ENCODE measurements around the gene TRPC3. TPM values are rescaled to one million over a fixed set of nuclear protein-coding genes. Genes with fewer than 3 reads are reported as not detected.

The TRPC3 gene
- total RNA-seq, 1 donor from 2014 or later: 1.1 TPM

DNA sequence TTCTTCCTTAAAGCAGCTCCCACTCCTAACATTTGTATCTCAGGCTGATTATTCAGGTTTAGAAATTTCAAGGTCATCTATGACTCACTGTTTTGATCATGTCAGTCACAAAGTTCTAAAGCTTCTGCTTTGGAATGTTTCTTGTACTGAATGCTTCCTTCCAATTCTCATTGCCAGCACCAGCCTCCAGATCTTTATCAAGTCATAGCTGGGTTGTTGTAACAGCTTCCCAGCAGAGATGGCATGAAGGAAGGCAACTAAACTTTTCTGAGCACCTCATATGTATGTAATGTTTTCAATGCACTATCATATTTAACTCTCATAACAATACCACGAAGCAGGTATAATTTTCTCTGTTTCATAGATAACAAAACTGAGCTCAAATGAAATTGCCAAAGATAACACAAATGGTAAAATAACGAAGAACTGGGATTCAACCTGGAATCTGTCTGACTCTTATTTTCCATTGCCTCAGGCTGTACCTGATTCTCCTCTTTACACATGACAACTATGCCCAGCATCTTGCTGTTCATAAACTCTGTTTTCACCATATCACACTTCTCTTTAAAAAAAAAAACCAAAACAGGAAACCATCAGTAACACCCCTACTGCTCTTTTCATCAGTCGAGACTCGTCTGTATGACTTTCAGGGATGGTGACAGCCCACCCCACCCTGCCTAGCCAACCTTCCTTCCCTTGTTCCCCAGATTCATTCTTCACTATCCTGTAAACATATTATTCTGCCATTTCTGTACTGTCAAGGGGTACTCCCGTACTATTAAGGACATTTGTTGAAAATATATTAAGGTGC, 13.4 kb downstream of the TRPC3 start:
- TF ChIP-seq, protein P1, sequence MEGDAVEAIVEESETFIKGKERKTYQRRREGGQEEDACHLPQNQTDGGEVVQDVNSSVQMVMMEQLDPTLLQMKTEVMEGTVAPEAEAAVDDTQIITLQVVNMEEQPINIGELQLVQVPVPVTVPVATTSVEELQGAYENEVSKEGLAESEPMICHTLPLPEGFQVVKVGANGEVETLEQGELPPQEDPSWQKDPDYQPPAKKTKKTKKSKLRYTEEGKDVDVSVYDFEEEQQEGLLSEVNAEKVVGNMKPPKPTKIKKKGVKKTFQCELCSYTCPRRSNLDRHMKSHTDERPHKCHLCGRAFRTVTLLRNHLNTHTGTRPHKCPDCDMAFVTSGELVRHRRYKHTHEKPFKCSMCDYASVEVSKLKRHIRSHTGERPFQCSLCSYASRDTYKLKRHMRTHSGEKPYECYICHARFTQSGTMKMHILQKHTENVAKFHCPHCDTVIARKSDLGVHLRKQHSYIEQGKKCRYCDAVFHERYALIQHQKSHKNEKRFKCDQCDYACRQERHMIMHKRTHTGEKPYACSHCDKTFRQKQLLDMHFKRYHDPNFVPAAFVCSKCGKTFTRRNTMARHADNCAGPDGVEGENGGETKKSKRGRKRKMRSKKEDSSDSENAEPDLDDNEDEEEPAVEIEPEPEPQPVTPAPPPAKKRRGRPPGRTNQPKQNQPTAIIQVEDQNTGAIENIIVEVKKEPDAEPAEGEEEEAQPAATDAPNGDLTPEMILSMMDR (IDR thresholded peaks at IDR 0.05): no peak
- no peak for DNase-seq (ENCODE audit: low spot score in 2 of 2)
- no peaks in the 10 kb centered on the region for H3K4me1 ChIP-seq
- no peaks in the 10 kb centered on the region for H3K36me3 ChIP-seq
- no peak overlapping the region for H3K4me3 ChIP-seq
- no peaks in the 10 kb centered on the region for H3K9me3 ChIP-seq
- intact Hi-C loops (cut with DNase I): no loop called here
- no peaks in the 10 kb centered on the region for H3K27me3 ChIP-seq
- no peak overlapping the region for H3K27ac ChIP-seq

DNA sequence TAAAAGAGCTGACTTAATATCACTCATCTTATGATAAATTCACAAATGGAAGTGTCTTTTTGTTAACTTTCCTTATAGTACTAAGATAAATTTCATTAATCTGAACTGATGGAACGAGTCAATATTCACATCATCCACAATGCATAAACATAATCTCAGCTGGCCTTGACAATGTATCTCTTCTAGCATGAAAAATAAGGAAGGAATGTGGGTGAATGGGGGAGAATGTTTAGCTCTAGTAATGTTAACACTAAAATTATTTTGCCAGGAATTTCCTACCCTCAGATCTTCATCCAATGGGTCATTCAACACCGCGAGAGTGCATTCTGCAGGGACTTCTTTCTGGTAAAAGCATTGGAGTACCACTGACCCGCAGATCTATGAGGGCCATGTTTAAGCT, 15.8 kb downstream of the TRPC3 start:
- Histone ChIP-seq H3K4me3 (no peak overlapping the region), H3K4me1 (no peaks in the 10 kb centered on the region), H3K9me3 (no peaks in the 10 kb centered on the region), H3K27ac (no peak overlapping the region), H3K36me3 (no peaks in the 10 kb centered on the region), H3K27me3 (no peaks in the 10 kb centered on the region)
- no peak for DNase-seq (ENCODE audit: low spot score in 2 of 2)
- intact Hi-C loops (cut with DNase I): no loop called here
- TF ChIP-seq, protein P1 (IDR thresholded peaks at IDR 0.05): no peak

- TF ChIP-seq, protein P1 (IDR thresholded peaks at IDR 0.05): no peak
- no peak overlapping the region for H3K4me3 ChIP-seq
- intact Hi-C loops (cut with DNase I): no loop called here
Observed at GRCh38 chr4:121934635-121935034, 17.2 kb downstream of the TRPC3 start.

DNA sequence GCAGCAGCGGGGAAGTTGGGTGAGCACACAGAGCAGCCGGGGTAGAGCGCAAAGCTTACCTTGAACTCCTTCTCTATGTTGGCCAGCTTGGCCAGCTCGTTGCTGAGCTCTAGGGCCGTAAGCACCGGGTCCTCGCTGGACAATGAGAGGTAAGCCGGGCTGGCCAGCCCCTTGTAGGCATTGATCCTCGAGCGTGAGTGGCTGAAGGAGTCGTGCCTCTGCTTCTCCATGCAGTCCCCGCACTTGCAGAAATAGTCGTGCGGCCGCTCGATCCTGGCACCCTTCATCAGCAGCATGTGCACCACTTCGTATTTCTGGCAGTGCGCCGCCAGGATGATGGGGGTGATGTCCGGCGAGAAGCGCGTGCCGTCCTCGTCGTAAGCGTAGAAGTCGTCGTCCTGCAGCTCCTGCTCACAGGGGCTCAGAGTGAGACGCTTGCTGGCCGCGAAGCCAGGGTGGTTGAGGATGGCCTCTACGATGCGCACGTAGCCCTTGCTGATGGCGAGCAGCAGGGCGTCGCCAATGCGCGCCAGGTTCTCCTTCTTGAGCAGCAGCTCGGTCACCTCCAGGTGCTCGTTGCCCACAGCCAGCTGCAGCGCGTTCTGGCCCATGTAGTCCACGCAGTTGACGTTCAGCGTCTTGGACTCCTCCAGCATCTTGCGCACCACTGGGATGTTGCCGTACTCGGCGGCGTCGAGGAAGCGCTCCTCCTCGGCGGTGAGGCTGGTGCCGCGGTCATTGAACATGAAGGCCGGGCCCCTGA, 19.5 kb downstream of the TRPC3 start:
- Histone ChIP-seq H3K4me1 (no peaks in the 10 kb centered on the region), H3K27me3 (no peaks in the 10 kb centered on the region), H3K27ac (no peak overlapping the region), H3K4me3 (no peak overlapping the region), H3K9me3 (no peaks in the 10 kb centered on the region), H3K36me3 (no peaks in the 10 kb centered on the region)
- intact Hi-C loops (cut with DNase I): no loop called here
- TF ChIP-seq, protein P1 (IDR thresholded peaks at IDR 0.05): no peak
- DNase-seq (ENCODE audit: low spot score in 2 of 2): no peak

More at GRCh38 chr4:121934635-121935034, 17.2 kb downstream of the TRPC3 start:
- no peak for DNase-seq (ENCODE audit: low spot score in 2 of 2)
- no peaks in the 10 kb centered on the region for H3K27me3 ChIP-seq
- no peaks in the 10 kb centered on the region for H3K36me3 ChIP-seq
- no peak overlapping the region for H3K27ac ChIP-seq
- H3K4me1 ChIP-seq: no peaks in the 10 kb centered on the region
- H3K9me3 ChIP-seq: no peaks in the 10 kb centered on the region

- no peak overlapping the region for H3K27ac ChIP-seq
- intact Hi-C loops (cut with DNase I): no loop called here
- no peaks in the 10 kb centered on the region for H3K36me3 ChIP-seq
- no peaks in the 10 kb centered on the region for H3K27me3 ChIP-seq
- TF ChIP-seq, protein P1 (IDR thresholded peaks at IDR 0.05): no peak
- H3K4me3 ChIP-seq: no peak overlapping the region
- DNase-seq (ENCODE audit: low spot score in 2 of 2): no peak
- H3K9me3 ChIP-seq: no peaks in the 10 kb centered on the region
- H3K4me1 ChIP-seq: no peaks in the 10 kb centered on the region
Observed at GRCh38 chr4:121930304-121930703, 21.6 kb downstream of the TRPC3 start.
